Body of pancreas (tissue), 4 donors: ENCODE measurements around the gene EN1. TPM values are rescaled to one million over a fixed set of nuclear protein-coding genes. Genes with fewer than 3 reads are reported as not detected.

Experiments
- ATAC-seq: fragments of 150-250 bp; one replicate; pipeline ENCODE4 v1.9.1; 2016
- DNase-seq, 4 donors: peaks; one replicate each; pipeline ENCODE4 v3.0.0-alpha.2; 2019
- H3K27ac ChIP-seq, 4 donors: fragments of 200-600 bp; sonication (generic); 1 replicate in 3 of 4; 2 replicates in 1 of 4; pipeline versions ENCODE4 v1.5.1 to v1.6.1; 2016 to 2019; ENCODE audit warnings: mild to moderate bottlenecking in 1 of 4, mixed read lengths in 1 of 4, moderate library complexity in 1 of 4
- H3K27me3 ChIP-seq, 2 donors: fragments of 200-600 bp; sonication (generic); one replicate each; pipeline ENCODE4 v1.6.0; 2016; ENCODE audit warnings: mild to moderate bottlenecking in 1 of 2
- H3K36me3 ChIP-seq, 2 donors: fragments of 200-600 bp; sonication (generic); replicated peaks in 1 of 2; 2 replicates each; pipeline ENCODE4 v1.5.1; 2016; ENCODE audit warnings: low read depth in 2 of 2; ENCODE audit not compliant: insufficient read depth in 1 of 2
- H3K4me1 ChIP-seq: fragments of 200-600 bp; sonication (generic); one replicate; pipeline ENCODE4 v1.6.0; 2016
- H3K4me3 ChIP-seq, 2 donors: fragments of 200-600 bp; sonication (generic); 1 replicate in 1 of 2; 2 replicates in 1 of 2; pipeline ENCODE4 v1.5.1; 2016 to 2019
- H3K9me3 ChIP-seq, 3 donors: fragments of 200-600 bp; sonication (generic); 1 replicate in 2 of 3; 2 replicates in 1 of 3; pipeline ENCODE4 v1.5.1; 2016
- CTCF ChIP-seq, 7 experiments: fragments of 450-650 bp in 4 of 7; fragments of 200-600 bp in 3 of 7; sonication (generic) in 3 of 7; IDR thresholded peaks; one replicate each; pipeline ENCODE4 v1.5.1; 2016 to 2019; ENCODE audit warnings: antibody characterized with exemption in 7 of 7
- POLR2A ChIP-seq, 3 donors: fragments of 450-650 bp; IDR thresholded peaks; one replicate each; pipeline ENCODE4 v1.6.1; 2016; ENCODE audit warnings: antibody characterized with exemption in 3 of 3, mild to moderate bottlenecking in 2 of 3
- WGBS, 2 donors: methylation state at CpG; one replicate each; pipeline ENCODE4 v1.1.5; 2017; 5-methylcytosine and 5-hydroxymethylcytosine counted together
- intact Hi-C: fragments of 100-400 bp; cut with DNase I; formaldehyde crosslinking; loops from one replicate; pipeline ENCODE4 v1.15.1; 2023
- total RNA-seq, 2 donors: library from RNA; depleted of rRNA; stranded (reverse); fragments of >200 nt; gene quantifications; one replicate each; pipeline ENCODE4 v1.1.0, GENCODE V29; 2016

Gene EN1
- total RNA-seq, 2 donors from 2014 or later: not detected

GRCh38 chr2:118874324-118874723, 26.9 kb upstream of the EN1 start:
- H3K27ac ChIP-seq: no peak overlapping the region
- H3K27me3 ChIP-seq: no peaks in the 10 kb centered on the region
- intact Hi-C loops: no loop called here
- no peaks in the 10 kb centered on the region for H3K4me1 ChIP-seq
- DNase-seq (no peak), ATAC-seq (no peak)
- 57 to 58% methylated on average over 3 of the region's 3 CpGs for WGBS, 2 donors
- no peaks in the 10 kb centered on the region for H3K36me3 ChIP-seq
- no peak overlapping the region for H3K4me3 ChIP-seq
- TF ChIP-seq POLR2A (IDR thresholded peaks at IDR 0.05): no peak
- no peak for TF ChIP-seq CTCF (IDR thresholded peaks at IDR 0.05)
- H3K9me3 ChIP-seq: no peaks in the 10 kb centered on the region

GRCh38 chr2:118865106-118865505, 17.7 kb upstream of the EN1 start:
- DNase-seq: peak in 2 of 4 donors; percentile 49 to 53
- ATAC-seq: peak; percentile 71
- H3K4me1 ChIP-seq: no peaks in the 10 kb centered on the region
- no peaks in the 10 kb centered on the region for H3K27me3 ChIP-seq
- WGBS, 2 donors: 5 to 10% methylated on average over 3 of the region's 3 CpGs
- no peak overlapping the region for H3K27ac ChIP-seq
- no peak overlapping the region for H3K4me3 ChIP-seq
- H3K9me3 ChIP-seq: no peaks in the 10 kb centered on the region
- intact Hi-C loops: no loop called here
- TF ChIP-seq CTCF (IDR thresholded peaks at IDR 0.05) (peak in 6 of 7 experiments; percentile 42 to 65 (median 62)), POLR2A (IDR thresholded peaks at IDR 0.05) (no peak)
- H3K36me3 ChIP-seq: no peaks in the 10 kb centered on the region

- Histone ChIP-seq H3K4me1 (no peaks in the 10 kb centered on the region), H3K36me3 (no peaks in the 10 kb centered on the region), H3K27ac (no peak overlapping the region), H3K27me3 (peaks cover 0 to 7% of the 10 kb centered on the region in 2 donors), H3K4me3 (no peak overlapping the region), H3K9me3 (no peaks in the 10 kb centered on the region)
- no peak for ATAC-seq
- WGBS, 2 donors: 78 to 84% methylated on average over 13 of the region's 13 CpGs
- DNase-seq: no peak
- intact Hi-C loops: no loop called here
- TF ChIP-seq POLR2A (IDR thresholded peaks at IDR 0.05) (no peak), CTCF (IDR thresholded peaks at IDR 0.05) (no peak)
These were observed 16.8 kb upstream of the EN1 start for GRCh38 chr2:118864207-118864606.

- WGBS, 2 donors: 39 to 40% methylated on average over 1 of the region's 1 CpG
- H3K36me3 ChIP-seq: no peaks in the 10 kb centered on the region
- peaks cover 19% of the 10 kb centered on the region for H3K4me1 ChIP-seq
- no peak for TF ChIP-seq CTCF (IDR thresholded peaks at IDR 0.05)
- TF ChIP-seq POLR2A (IDR thresholded peaks at IDR 0.05): no peak
- no peak for DNase-seq
- intact Hi-C loops: no loop called here
- H3K9me3 ChIP-seq: no peaks in the 10 kb centered on the region
- peaks cover 4 to 29% of the 10 kb centered on the region in 2 donors for H3K27me3 ChIP-seq
- H3K27ac ChIP-seq: no peak overlapping the region
- ATAC-seq: no peak
- no peak overlapping the region for H3K4me3 ChIP-seq
These were observed 14.3 kb upstream of the EN1 start for GRCh38 chr2:118861731-118862130.

- WGBS, 2 donors: 76 to 77% methylated on average over 4 to 7 of the region's 7 CpGs
These were observed 13.8 kb upstream of the EN1 start for GRCh38 chr2:118861242-118861641.

More at GRCh38 chr2:118861242-118861641, 13.8 kb upstream of the EN1 start:
- Histone ChIP-seq H3K27me3 (peaks cover 4 to 34% of the 10 kb centered on the region in 2 donors), H3K9me3 (no peaks in the 10 kb centered on the region), H3K36me3 (no peaks in the 10 kb centered on the region), H3K4me1 (peaks cover 24% of the 10 kb centered on the region), H3K27ac (no peak overlapping the region), H3K4me3 (no peak overlapping the region)
- no peak for TF ChIP-seq POLR2A (IDR thresholded peaks at IDR 0.05)
- TF ChIP-seq CTCF (IDR thresholded peaks at IDR 0.05): no peak
- ATAC-seq (no peak), DNase-seq (no peak)
- intact Hi-C loops: no loop called here
